ENCODE results near the gene NEIL3. TPM values are rescaled to one million over a fixed set of nuclear protein-coding genes. Genes with fewer than 3 reads are reported as not detected.

The NEIL3 gene
- total and polyA plus RNA-seq, 10 of the 15 experiments (the other 5 are each of a cell fraction or from before 2014, with no cell fraction given), result 3.0 to 13.8 (median 8.9) TPM

DNA sequence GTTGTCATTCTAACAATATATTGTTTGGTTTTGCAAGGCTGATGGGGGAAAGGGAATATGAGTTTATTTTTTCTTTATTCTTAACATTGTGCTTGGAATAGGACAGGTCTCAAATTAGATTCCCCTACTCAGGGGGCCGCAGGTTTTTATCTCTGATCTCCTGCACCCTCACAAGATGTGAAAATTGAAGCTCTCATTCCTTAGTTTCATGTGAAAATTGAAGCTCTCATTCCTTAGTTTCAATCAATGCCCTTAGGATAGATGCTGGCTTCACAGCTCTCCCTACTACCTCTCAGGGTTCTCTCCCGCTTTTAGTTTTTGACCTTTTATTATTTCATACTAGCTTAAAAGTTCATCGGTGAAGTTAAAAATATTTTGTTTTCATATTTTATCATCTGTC lies 12.0 kb downstream of the NEIL3 start:
- FAIRE-seq, result no peak
- no TSS peak for BruUV-seq (replicated peaks)
- Histone ChIP-seq H3K9me3 (replicated peaks; ENCODE audit: control insufficient read depth, insufficient read depth, low read length) (no peaks in the 10 kb centered on the region), H3K36me3 (ENCODE audit: control insufficient read depth in 2 of 2, insufficient read depth in 2 of 2, low read length in 1 of 2) (peaks cover 0 to 7% of the 10 kb centered on the region in 2 experiments; a peak in 1 of 4 replicates), H3K4me2 (ENCODE audit: control insufficient read depth, insufficient read depth) (no peak overlapping the region), H3K4me3 (no peak overlapping the region), H3K9ac (ENCODE audit: control insufficient read depth, insufficient read depth, low read length) (no peak overlapping the region), H3K79me2 (ENCODE audit: control insufficient read depth, insufficient read depth, low read length) (no peaks in the 10 kb centered on the region), H3K4me1 (ENCODE audit: control insufficient read depth, insufficient read depth, low read length) (no peaks in the 10 kb centered on the region), H3K27me3 (replicated peaks in 1 of 2; ENCODE audit: control insufficient read depth in 2 of 2, insufficient read depth in 2 of 2, low read length in 1 of 2) (no peaks in the 10 kb centered on the region), H4K20me1 (ENCODE audit: control insufficient read depth, insufficient read depth) (no peaks in the 10 kb centered on the region), H3K27ac (ENCODE audit: control insufficient read depth, insufficient read depth) (no peak overlapping the region), H2AFZ (ENCODE audit: control insufficient read depth, low read depth, low read length) (peak overlapping the region; percentile 4; the same call in 1 of the 2 replicates)
- ChIA-PET POLR2A (no interaction called here), RAD21 (ENCODE audit: unreplicated experiment) (interaction anchor here (2.1 kb wide), 1 partner anchor 12 kb away, joined by 5 read pairs; the partner anchor contains the start of gene NEIL3), CTCF (interaction anchor here (1.2 to 1.4 kb wide), 3 partner anchors 9 to 19 kb away, joined by 3 to 4 read pairs (median 3); no protein-coding TSS in a partner anchor), SMC1A (ENCODE audit: uncharacterized antibody, unreplicated experiment) (interaction anchor here (0.9 to 1.7 kb wide), 7 partner anchors 8 to 25 kb away, joined by 3 to 6 read pairs (median 4); partner anchors contain the start of gene NEIL3)
- in situ Hi-C loops (cut with MboI), result no loop called here
- 100% methylated on average over 3 of the region's 3 CpGs for WGBS (ENCODE audit: insufficient coverage, insufficient replicate concordance, low lambda C conversion rate, missing lambda C conversion rate)
- TF ChIP-seq ZNF622 (IDR thresholded peaks at IDR 0.05) (no peak), STAT3 (IDR thresholded peaks at IDR 0.05; ENCODE audit: low read depth, low read length) (no peak), IRF5 (IDR thresholded peaks at IDR 0.05; ENCODE audit: borderline replicate concordance) (no peak), MTA2 (IDR thresholded peaks at IDR 0.05; ENCODE audit: low read depth) (no peak), SMC3 (IDR thresholded peaks at IDR 0.05; ENCODE audit: borderline replicate concordance, low read length) (no peak)
- DNase-seq (ENCODE audit: low read depth, low spot score), result no peak
- intact Hi-C loops (cut with micrococcal nuclease; ENCODE audit: unreplicated experiment), result no loop called here
- no peak for ATAC-seq

- H3K27ac ChIP-seq (ENCODE audit: control insufficient read depth, insufficient read depth), result no peak overlapping the region
- ATAC-seq, result no peak
- H3K27me3 ChIP-seq (replicated peaks in 1 of 2; ENCODE audit: control insufficient read depth in 2 of 2, insufficient read depth in 2 of 2, low read length in 1 of 2), result no peaks in the 10 kb centered on the region
- in situ Hi-C loops (cut with MboI), result no loop called here
- no peak overlapping the region for H2AFZ ChIP-seq (ENCODE audit: control insufficient read depth, low read depth, low read length)
- no peak for TF ChIP-seq IRF3 (IDR thresholded peaks at IDR 0.05)
- no peak for TF ChIP-seq SMARCA5 (IDR thresholded peaks at IDR 0.05)
- no peak overlapping the region for H3K4me3 ChIP-seq
- FAIRE-seq, result no peak
- H3K36me3 ChIP-seq (ENCODE audit: control insufficient read depth in 2 of 2, insufficient read depth in 2 of 2, low read length in 1 of 2), result peaks cover 0 to 7% of the 10 kb centered on the region in 2 experiments; a peak in 1 of 4 replicates
- no TSS peak for BruUV-seq (replicated peaks)
- intact Hi-C loops (cut with micrococcal nuclease; ENCODE audit: unreplicated experiment), result no loop called here
- H3K79me2 ChIP-seq (ENCODE audit: control insufficient read depth, insufficient read depth, low read length), result no peaks in the 10 kb centered on the region
- POLR2A ChIA-PET, result no interaction called here
- SMC1A ChIA-PET (ENCODE audit: uncharacterized antibody, unreplicated experiment), result interaction anchor here (0.9 to 1.7 kb wide), 7 partner anchors 9 to 49 kb away, joined by 3 to 6 read pairs (median 3); no protein-coding TSS in a partner anchor
- no peaks in the 10 kb centered on the region; the same call in 2 of the 3 replicates for H3K9me3 ChIP-seq (replicated peaks; ENCODE audit: control insufficient read depth, insufficient read depth, low read length)
- H3K4me1 ChIP-seq (ENCODE audit: control insufficient read depth, insufficient read depth, low read length), result no peaks in the 10 kb centered on the region
- CTCF ChIA-PET, result interaction anchor here (0.6 to 1.4 kb wide), 5 partner anchors 8 to 1093 kb away, joined by 3 to 4 read pairs (median 3); no protein-coding TSS in a partner anchor
- H4K20me1 ChIP-seq (ENCODE audit: control insufficient read depth, insufficient read depth), result no peaks in the 10 kb centered on the region
- no peak for DNase-seq (ENCODE audit: low read depth, low spot score)
- H3K4me2 ChIP-seq (ENCODE audit: control insufficient read depth, insufficient read depth), result no peak overlapping the region
- H3K9ac ChIP-seq (ENCODE audit: control insufficient read depth, insufficient read depth, low read length), result no peak overlapping the region
- RAD21 ChIA-PET (ENCODE audit: unreplicated experiment), result interaction anchor here (0.8 to 2.1 kb wide), 2 partner anchors 9 to 12 kb away, joined by 4 to 5 read pairs; partner anchors contain the start of gene NEIL3
- 93% methylated on average over 7 of the region's 7 CpGs for WGBS (ENCODE audit: insufficient coverage, insufficient replicate concordance, low lambda C conversion rate, missing lambda C conversion rate)
These were observed 12.6 kb downstream of the NEIL3 start for GRCh38 chr4:177322266-177322665.
